AG04450 (cell line): ENCODE results near the gene ADGRD2. TPM values are rescaled to one million over a fixed set of nuclear protein-coding genes. Genes with fewer than 3 reads are reported as not detected.

Experiments
- CTCF ChIA-PET: fragments of 300-600, 350-600 bp; formaldehyde crosslinking; extraction: SDS; loops from one replicate; lab custom pipeline; 2022; ENCODE audit warnings: antibody characterized with exemption, inconsistent platforms; lab: Charles Lee
- POLR2A ChIA-PET: fragments of 350-600 bp; formaldehyde crosslinking; extraction: SDS; loops from one replicate; lab custom pipeline; 2021; ENCODE audit warnings: antibody characterized with exemption, inconsistent platforms; lab: Yijun Ruan, JAX
- DNase-seq: peaks from one replicate; pipeline ENCODE4 v3.0.0-alpha.2; 2011; ENCODE audit warnings: low read depth, low spot score
- H3K27ac ChIP-seq: one replicate; pipeline ENCODE4 v1.5.1; 2012; ENCODE audit warnings: low read depth, low read length, control low read depth
- H3K27me3 ChIP-seq: one replicate; pipeline ENCODE4 v1.6.0; 2012; ENCODE audit warnings: low read length; ENCODE audit not compliant: control insufficient read depth, insufficient read depth
- H3K4me3 ChIP-seq: 2 replicates; pipeline ENCODE4 v1.5.1; 2011; ENCODE audit warnings: mild to moderate bottlenecking, low read depth, low read length, control low read depth
- H3K9me3 ChIP-seq: 2 replicates; pipeline ENCODE4 v1.5.1; 2012; ENCODE audit warnings: low read length; ENCODE audit not compliant: control insufficient read depth, insufficient read depth
- CTCF ChIP-seq: IDR thresholded peaks from 2 replicates; pipeline ENCODE4 v1.5.1; 2011; ENCODE audit warnings: low read depth, low read length, control low read depth, inconsistent platforms
- polyA plus RNA-seq: library from polyadenylated mRNA; depleted of rRNA; stranded (reverse); fragments of >200 nt; gene quantifications from 2 replicates; pipeline ENCODE4 v1.2.3, GENCODE V29; 2011

Gene ADGRD2
- polyA plus RNA-seq, 1 experiment: not detected

GRCh38 chr9:124443625-124444024, 6.6 kb upstream of the ADGRD2 start:
- no peak for TF ChIP-seq CTCF
- H3K27ac ChIP-seq: no peak overlapping the region
- peaks cover 12% of the 10 kb centered on the region for H3K9me3 ChIP-seq
- DNase-seq: no peak
- POLR2A ChIA-PET: no interaction called here
- H3K27me3 ChIP-seq: peaks cover 18% of the 10 kb centered on the region
- CTCF ChIA-PET: interaction anchor here (1.5 kb wide), 1 partner anchor 93 kb away, joined by 3 read pairs; no protein-coding TSS in a partner anchor
- H3K4me3 ChIP-seq: no peak overlapping the region

GRCh38 chr9:124444166-124444565, 6.1 kb upstream of the ADGRD2 start:
- CTCF ChIA-PET: interaction anchor here (1.2 to 1.5 kb wide), 2 partner anchors 24 to 93 kb away, joined by 3 read pairs; no protein-coding TSS in a partner anchor
- no peak for TF ChIP-seq CTCF
- POLR2A ChIA-PET: no interaction called here

GRCh38 chr9:124447297-124447661, 3.0 kb upstream of the ADGRD2 start:
- Histone ChIP-seq H3K27ac (no peak overlapping the region), H3K9me3 (peaks cover 4% of the 10 kb centered on the region), H3K27me3 (peaks cover 31% of the 10 kb centered on the region), H3K4me3 (no peak overlapping the region)
- POLR2A ChIA-PET: no interaction called here
- no peak for DNase-seq
- CTCF ChIA-PET: no interaction called here
- no peak for TF ChIP-seq CTCF

More at GRCh38 chr9:124444166-124444565, 6.1 kb upstream of the ADGRD2 start:
- Histone ChIP-seq H3K27me3 (peaks cover 15% of the 10 kb centered on the region), H3K4me3 (no peak overlapping the region), H3K9me3 (peaks cover 7% of the 10 kb centered on the region), H3K27ac (no peak overlapping the region)
- no peak for DNase-seq

GRCh38 chr9:124448019-124448418, 2.2 kb upstream of the ADGRD2 start:
- Histone ChIP-seq H3K27ac (no peak overlapping the region), H3K27me3 (peaks cover 37% of the 10 kb centered on the region), H3K9me3 (peaks cover 8% of the 10 kb centered on the region; the same call in 1 of the 2 replicates), H3K4me3 (no peak overlapping the region)
- CTCF ChIA-PET: no interaction called here
- POLR2A ChIA-PET: no interaction called here
- no peak for DNase-seq
- no peak for TF ChIP-seq CTCF

GRCh38 chr9:124449381-124450151, 685 bp upstream of the ADGRD2 start:
- Histone ChIP-seq H3K27ac (no peak overlapping the region), H3K27me3 (peaks cover 42% of the 10 kb centered on the region), H3K9me3 (peaks cover 8% of the 10 kb centered on the region; the same call in 1 of the 2 replicates), H3K4me3 (no peak overlapping the region)
- POLR2A ChIA-PET: no interaction called here
- CTCF ChIA-PET: no interaction called here
- DNase-seq: no peak
- no peak for TF ChIP-seq CTCF
